ENCODE data around the gene ZDHHC6.

- TF ChIP-seq, protein P1, sequence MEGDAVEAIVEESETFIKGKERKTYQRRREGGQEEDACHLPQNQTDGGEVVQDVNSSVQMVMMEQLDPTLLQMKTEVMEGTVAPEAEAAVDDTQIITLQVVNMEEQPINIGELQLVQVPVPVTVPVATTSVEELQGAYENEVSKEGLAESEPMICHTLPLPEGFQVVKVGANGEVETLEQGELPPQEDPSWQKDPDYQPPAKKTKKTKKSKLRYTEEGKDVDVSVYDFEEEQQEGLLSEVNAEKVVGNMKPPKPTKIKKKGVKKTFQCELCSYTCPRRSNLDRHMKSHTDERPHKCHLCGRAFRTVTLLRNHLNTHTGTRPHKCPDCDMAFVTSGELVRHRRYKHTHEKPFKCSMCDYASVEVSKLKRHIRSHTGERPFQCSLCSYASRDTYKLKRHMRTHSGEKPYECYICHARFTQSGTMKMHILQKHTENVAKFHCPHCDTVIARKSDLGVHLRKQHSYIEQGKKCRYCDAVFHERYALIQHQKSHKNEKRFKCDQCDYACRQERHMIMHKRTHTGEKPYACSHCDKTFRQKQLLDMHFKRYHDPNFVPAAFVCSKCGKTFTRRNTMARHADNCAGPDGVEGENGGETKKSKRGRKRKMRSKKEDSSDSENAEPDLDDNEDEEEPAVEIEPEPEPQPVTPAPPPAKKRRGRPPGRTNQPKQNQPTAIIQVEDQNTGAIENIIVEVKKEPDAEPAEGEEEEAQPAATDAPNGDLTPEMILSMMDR (IDR thresholded peaks at IDR 0.05): no peak
- TF ChIP-seq POLR2A (IDR thresholded peaks at IDR 0.05): no peak
These were observed 22.1 kb downstream of the ZDHHC6 start for GRCh38 chr10:112424651-112425050.
